ENCODE data around the gene BLZF1.
"Not testable (repeated sequence)": the region's sequence is repeated elsewhere in the genome, so short reads cannot be mapped to it uniquely, and the experiment has no call there.

DNA sequence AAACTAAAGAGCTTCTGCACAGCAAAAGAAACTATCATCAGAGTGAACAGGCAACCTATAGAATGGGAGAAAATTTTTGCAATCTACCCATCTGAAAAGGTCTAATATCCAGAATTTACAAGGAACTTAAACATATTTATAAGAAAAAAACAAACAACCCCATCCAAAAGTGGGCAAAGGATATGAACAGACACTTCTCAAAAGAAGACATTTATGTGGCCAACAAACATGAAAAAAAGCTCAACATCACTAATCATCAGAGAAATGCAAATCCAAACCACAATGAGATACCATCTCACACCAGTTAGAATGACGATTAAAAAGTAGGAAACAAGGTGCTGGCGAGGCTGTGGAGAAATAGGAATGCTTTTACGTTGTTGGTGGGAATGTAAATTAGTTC, 33.3 kb upstream of the BLZF1 start:
- TF ChIP-seq YY1 (IDR thresholded peaks at IDR 0.05; ENCODE audit: insufficient read depth, insufficient read length); SUZ12 (IDR thresholded peaks at IDR 0.05; ENCODE audit: extremely low read depth, insufficient read depth, insufficient read length): not testable (repeated sequence)

Measured in NT2/D1 (cell line).